Thoracic aorta (tissue), 2 donors: ENCODE measurements around the gene TSGA10IP. TPM values are rescaled to one million over a fixed set of nuclear protein-coding genes. Genes with fewer than 3 reads are reported as not detected.
A peak's percentile ranks its signal among the peaks of the same experiment; 100 is the strongest.

Experiments
- ATAC-seq: fragments of 150-250 bp; one replicate; pipeline ENCODE4 v1.8.0; 2017; ENCODE audit warnings: low read depth; ENCODE audit not compliant: insufficient number of reproducible peaks, low FRiP score
- DNase-seq: peaks from one replicate; pipeline ENCODE4 v3.0.0-alpha.2; 2020; ENCODE audit warnings: low spot score
- H3K27ac ChIP-seq, 2 donors: fragments of 200-600 bp; sonication (generic); 1 replicate in 1 of 2; 2 replicates in 1 of 2; pipeline ENCODE4 v1.5.1; 2016; ENCODE audit warnings: mild to moderate bottlenecking in 2 of 2, moderate library complexity in 2 of 2
- H3K27me3 ChIP-seq: fragments of 200-600 bp; sonication (generic); replicated peaks from 2 replicates; pipeline ENCODE4 v1.6.0; 2016; ENCODE audit warnings: mild to moderate bottlenecking; ENCODE audit not compliant: insufficient read depth
- H3K36me3 ChIP-seq: fragments of 200-600 bp; sonication (generic); one replicate; pipeline ENCODE4 v1.5.1; 2016
- H3K4me1 ChIP-seq, 2 donors: fragments of 200-600 bp; sonication (generic); 1 replicate in 1 of 2; 2 replicates in 1 of 2; pipeline versions ENCODE4 v1.5.1 to v1.6.0; 2016; ENCODE audit warnings: low read depth in 2 of 2, mild to moderate bottlenecking in 1 of 2; ENCODE audit not compliant: control insufficient read depth in 1 of 2
- H3K4me3 ChIP-seq: fragments of 200-600 bp; sonication (generic); 2 replicates; pipeline ENCODE4 v1.5.1; 2016; ENCODE audit warnings: mild to moderate bottlenecking
- H3K9me3 ChIP-seq: fragments of 200-600 bp; sonication (generic); 2 replicates; pipeline ENCODE4 v1.5.1; 2016
- total RNA-seq, 2 donors: library from RNA; depleted of rRNA; stranded (reverse); fragments of >200 nt; gene quantifications; one replicate each; pipeline versions ENCODE4 v1.1.0 to v1.2.3, GENCODE V29; 2016
- TF ChIP-seq, protein P1 (sequence below): fragments of 200-600 bp; sonication (generic); IDR thresholded peaks from one replicate; pipeline ENCODE4 v1.5.1; 2019; ENCODE audit warnings: antibody characterized with exemption

The TSGA10IP gene
- total RNA-seq, 2 donors from 2014 or later = not detected

DNA sequence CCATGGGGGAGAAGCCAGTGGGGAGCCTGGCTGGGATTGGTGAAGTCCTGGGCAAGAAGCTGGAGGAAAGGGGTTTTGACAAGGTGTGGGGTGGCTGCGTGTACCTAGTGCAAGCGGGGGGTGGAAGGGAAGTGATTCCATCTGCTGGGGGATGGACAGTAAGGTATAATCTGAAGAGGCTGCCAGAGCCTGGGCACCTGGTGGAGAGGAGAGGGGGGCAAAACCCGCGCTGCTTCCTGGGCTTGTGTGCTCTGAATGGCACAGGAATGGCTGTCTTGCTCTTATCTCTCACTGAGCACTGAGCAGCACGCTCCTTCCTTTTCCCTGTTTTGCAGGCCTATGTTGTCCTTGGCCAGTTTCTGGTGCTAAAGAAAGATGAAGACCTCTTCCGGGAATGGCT, 58.0 kb downstream of the TSGA10IP start:
- H3K9me3 ChIP-seq = no peaks in the 10 kb centered on the region
- H3K4me1 ChIP-seq = peaks cover 15 to 27% of the 10 kb centered on the region in 2 donors
- peak overlapping the region; percentile 95 to 99 for H3K27ac ChIP-seq
- peaks cover 20% of the 10 kb centered on the region for H3K36me3 ChIP-seq
- TF ChIP-seq, protein P1, sequence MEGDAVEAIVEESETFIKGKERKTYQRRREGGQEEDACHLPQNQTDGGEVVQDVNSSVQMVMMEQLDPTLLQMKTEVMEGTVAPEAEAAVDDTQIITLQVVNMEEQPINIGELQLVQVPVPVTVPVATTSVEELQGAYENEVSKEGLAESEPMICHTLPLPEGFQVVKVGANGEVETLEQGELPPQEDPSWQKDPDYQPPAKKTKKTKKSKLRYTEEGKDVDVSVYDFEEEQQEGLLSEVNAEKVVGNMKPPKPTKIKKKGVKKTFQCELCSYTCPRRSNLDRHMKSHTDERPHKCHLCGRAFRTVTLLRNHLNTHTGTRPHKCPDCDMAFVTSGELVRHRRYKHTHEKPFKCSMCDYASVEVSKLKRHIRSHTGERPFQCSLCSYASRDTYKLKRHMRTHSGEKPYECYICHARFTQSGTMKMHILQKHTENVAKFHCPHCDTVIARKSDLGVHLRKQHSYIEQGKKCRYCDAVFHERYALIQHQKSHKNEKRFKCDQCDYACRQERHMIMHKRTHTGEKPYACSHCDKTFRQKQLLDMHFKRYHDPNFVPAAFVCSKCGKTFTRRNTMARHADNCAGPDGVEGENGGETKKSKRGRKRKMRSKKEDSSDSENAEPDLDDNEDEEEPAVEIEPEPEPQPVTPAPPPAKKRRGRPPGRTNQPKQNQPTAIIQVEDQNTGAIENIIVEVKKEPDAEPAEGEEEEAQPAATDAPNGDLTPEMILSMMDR = no peak
- H3K27me3 ChIP-seq = no peaks in the 10 kb centered on the region
- DNase-seq (no peak), ATAC-seq (no peak)
- H3K4me3 ChIP-seq = peak overlapping the region; percentile 85

DNA sequence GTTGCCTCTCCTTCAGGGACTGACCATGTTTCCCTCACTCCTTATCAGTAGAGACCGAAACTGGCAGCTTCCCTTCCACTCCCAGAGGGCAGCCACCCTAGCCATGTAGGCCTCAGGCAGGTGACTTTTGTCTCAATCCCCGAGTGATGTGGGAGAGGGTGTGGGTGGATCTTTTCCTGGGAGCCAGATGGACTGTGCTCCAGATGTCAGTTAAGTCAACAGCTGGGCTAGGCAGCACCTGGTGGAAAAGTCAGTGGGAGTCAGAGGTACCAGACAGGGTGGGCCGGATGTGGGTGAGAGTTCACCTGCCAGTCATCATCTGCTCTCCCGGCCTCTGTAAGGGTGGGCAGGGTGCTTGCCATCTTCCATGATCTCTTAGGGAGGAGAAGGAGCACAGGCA, 58.9 kb downstream of the TSGA10IP start:
- Histone ChIP-seq H3K9me3 (no peaks in the 10 kb centered on the region), H3K4me3 (no peak overlapping the region), H3K4me1 (peaks cover 15 to 27% of the 10 kb centered on the region in 2 donors), H3K27me3 (no peaks in the 10 kb centered on the region), H3K27ac (peak overlapping the region in 1 of 2 donors; percentile 65), H3K36me3 (peaks cover 11% of the 10 kb centered on the region)
- TF ChIP-seq, protein P1 = no peak
- ATAC-seq (no peak), DNase-seq (no peak)

DNA sequence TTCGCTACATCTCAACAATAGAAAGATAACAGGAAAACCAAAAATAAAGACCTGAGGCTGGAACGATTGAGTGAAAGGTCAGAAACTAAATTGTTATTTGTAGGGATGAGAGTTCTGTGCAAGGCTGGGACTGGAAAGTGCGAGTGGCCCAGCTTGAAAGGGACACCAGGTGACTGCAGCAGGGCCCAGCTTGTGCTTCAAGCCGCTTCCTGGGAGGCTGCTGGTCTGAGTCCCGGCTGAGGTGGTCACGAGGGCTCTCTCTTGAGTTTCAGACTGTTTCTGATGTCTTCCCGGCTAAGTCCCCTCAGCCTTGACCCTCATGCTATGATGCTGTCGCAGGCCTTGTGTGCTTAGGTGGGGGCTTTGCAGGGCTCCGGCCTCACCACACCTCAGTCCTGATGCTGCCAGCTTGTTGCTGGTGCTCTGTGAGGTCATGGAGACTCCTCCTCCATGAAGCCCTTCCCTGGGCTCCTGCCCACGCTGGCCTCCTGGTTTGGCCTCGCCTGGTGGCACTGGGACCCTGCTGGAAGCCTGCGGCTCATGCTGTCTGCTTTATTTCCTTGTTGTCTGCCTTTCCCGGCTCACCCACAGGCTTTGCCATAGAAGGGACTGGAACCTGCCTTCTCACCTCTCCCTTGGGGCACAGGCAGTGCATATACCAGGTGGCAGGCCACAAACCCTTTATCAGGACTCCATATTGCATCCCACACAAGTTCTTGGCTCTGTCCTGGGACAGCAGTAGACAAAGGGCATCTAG, 61.0 kb downstream of the TSGA10IP start:
- peak overlapping the region in 1 of 2 donors; percentile 26 for H3K27ac ChIP-seq
- H3K27me3 ChIP-seq = no peaks in the 10 kb centered on the region
- H3K36me3 ChIP-seq = no peaks in the 10 kb centered on the region
- H3K4me3 ChIP-seq = no peak overlapping the region
- H3K4me1 ChIP-seq = peaks cover 6 to 17% of the 10 kb centered on the region in 2 donors
- DNase-seq (no peak), ATAC-seq (no peak)
- TF ChIP-seq, protein P1 = no peak
- no peaks in the 10 kb centered on the region for H3K9me3 ChIP-seq

DNA sequence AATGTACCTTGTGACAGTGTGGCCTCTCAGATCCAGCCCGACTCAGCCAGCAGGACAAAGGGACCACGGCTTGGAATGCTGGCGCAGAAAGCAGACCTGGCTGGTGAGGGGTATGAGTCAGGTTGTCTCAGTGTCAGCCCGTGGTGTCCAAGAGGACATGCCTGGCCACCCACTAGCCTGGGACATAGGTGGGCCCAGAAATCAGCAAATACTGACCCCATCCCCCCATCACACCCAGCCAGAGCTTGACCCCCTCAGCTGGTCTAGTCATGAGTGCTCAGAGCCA, 61.6 kb downstream of the TSGA10IP start:
- no peak for DNase-seq
- no peak overlapping the region for H3K4me3 ChIP-seq
- H3K36me3 ChIP-seq = no peaks in the 10 kb centered on the region
- TF ChIP-seq, protein P1 = no peak
- ATAC-seq = no peak
- H3K9me3 ChIP-seq = no peaks in the 10 kb centered on the region
- peaks cover 11 to 21% of the 10 kb centered on the region in 2 donors for H3K4me1 ChIP-seq
- peak overlapping the region; percentile 8 to 26 for H3K27ac ChIP-seq
- H3K27me3 ChIP-seq = no peaks in the 10 kb centered on the region

- DNase-seq = no peak
- ATAC-seq = no peak
- Histone ChIP-seq H3K9me3 (no peaks in the 10 kb centered on the region), H3K27me3 (no peaks in the 10 kb centered on the region), H3K27ac (peak overlapping the region; percentile 8 to 26), H3K4me1 (peaks cover 12 to 25% of the 10 kb centered on the region in 2 donors), H3K4me3 (no peak overlapping the region), H3K36me3 (no peaks in the 10 kb centered on the region)
- TF ChIP-seq, protein P1 = no peak
These were observed 61.9 kb downstream of the TSGA10IP start for GRCh38 chr11:66007201-66007634.
